GM19238 (cell line): ENCODE data around the gene RDH13.
"Not testable (repeated sequence)": the region's sequence is repeated elsewhere in the genome, so short reads cannot be mapped to it uniquely, and the experiment has no call there.

Source experiments
- DNase-seq: peaks from one replicate; pipeline ENCODE4 v3.0.0; 2011; ENCODE audit warnings: low spot score; ENCODE audit not compliant: insufficient read length

RDH13 gene

GRCh38 chr19:55062735-55063491 lies at the start of gene RDH13:
TSS of gene RDH13 (minus strand) at chr19:55063148. CDS start at chr19:55063032, 116 bp downstream.
- DNase-seq, result peak; percentile 97

GRCh38 chr19:55112246-55112776 lies 49.4 kb upstream of the RDH13 start:
- no peak for DNase-seq

- DNase-seq, result no peak
These were observed 48.4 kb upstream of the RDH13 start for GRCh38 chr19:55111238-55111831.

GRCh38 chr19:55109527-55110291 lies 46.8 kb upstream of the RDH13 start:
- no peak for DNase-seq

- not testable (repeated sequence) for DNase-seq
These were observed 44.3 kb upstream of the RDH13 start for GRCh38 chr19:55107252-55107651.

GRCh38 chr19:55106591-55106990 lies 43.6 kb upstream of the RDH13 start:
- no peak for DNase-seq

DNA sequence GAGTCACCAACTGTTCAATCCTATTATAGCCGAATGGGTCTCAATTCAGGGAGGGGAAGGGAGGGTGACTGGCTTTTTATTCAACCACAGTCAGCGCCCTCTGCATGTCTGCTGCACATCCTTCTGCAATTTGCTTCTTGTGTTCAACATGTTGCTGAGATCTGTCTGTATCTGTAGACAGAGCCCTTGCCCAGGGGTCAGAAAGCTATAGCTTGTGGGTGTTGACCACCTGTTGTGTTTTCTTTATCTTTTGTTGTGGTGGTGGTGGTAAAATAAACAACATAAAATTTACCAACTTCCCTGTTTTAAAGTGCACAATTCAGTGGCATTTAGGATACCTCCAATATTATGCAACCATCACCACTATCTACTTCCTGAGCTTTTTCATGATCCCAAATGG lies 42.3 kb upstream of the RDH13 start:
- no peak for DNase-seq

DNA sequence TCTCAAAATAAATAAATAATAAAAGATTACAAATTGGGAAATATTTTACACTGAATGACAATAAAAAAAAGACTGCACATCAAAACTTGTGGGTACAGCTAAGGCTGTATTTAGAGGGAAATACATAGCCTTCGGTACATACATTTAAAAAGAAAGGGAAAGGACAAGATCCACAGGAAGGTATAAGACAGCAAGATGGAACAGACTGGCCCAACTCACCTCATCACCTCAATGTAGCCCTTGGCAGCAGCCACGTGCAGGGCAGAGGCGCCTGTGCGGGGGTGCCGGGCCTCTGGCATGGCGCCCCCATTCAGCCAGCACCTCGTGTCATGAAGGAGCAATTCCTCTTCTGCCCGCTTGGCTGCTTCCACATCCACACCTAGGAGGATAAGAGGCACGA lies 40.2 kb upstream of the RDH13 start:
- DNase-seq, result no peak

GRCh38 chr19:55101261-55101660 lies 38.3 kb upstream of the RDH13 start:
- DNase-seq, result no peak

DNA sequence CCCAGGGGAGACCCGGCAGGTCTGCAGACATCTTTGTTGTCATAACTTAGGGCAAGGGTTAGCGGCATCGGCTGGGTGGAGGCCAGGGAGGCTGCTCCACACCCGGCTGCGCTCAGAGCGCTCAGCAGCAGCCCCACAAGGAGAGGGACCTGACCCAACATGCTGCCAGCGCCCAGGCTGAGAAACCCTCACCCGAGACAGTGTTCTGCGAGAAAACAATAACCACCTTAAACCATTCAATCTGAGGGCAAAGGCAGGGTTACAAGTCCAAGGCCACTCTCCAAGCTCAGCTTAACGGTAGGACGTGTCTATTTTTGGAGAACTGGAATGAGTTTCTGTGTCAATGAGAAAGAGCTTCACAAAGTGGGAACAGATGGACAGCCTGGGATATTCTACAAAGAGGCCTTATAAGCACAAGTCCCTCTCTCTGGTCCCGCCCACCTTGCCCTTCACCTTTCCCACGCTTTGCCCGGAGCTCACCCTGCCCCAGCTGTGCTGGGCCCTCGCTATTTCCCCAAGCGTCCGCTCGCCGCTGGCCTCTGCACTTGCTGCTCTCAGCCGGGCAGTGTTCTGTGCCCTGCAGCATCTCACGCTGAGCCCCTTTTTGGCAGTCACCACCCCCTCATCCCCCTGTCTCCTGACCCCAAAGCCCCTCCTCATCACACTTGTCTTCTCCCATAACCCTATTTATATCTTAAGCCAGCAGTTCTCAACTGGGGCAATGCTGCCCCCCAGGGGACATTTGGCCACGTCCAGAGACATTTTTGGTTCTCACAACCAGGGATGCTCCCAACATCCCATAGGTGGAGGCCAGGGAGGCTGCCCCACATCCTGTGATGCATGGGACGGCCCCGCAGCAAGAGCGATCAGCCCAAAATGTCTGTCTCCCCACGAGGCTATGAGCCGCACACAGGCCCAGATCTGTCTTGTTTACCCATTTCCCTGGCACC lies 36.9 kb upstream of the RDH13 start:
- DNase-seq, result no peak

DNA sequence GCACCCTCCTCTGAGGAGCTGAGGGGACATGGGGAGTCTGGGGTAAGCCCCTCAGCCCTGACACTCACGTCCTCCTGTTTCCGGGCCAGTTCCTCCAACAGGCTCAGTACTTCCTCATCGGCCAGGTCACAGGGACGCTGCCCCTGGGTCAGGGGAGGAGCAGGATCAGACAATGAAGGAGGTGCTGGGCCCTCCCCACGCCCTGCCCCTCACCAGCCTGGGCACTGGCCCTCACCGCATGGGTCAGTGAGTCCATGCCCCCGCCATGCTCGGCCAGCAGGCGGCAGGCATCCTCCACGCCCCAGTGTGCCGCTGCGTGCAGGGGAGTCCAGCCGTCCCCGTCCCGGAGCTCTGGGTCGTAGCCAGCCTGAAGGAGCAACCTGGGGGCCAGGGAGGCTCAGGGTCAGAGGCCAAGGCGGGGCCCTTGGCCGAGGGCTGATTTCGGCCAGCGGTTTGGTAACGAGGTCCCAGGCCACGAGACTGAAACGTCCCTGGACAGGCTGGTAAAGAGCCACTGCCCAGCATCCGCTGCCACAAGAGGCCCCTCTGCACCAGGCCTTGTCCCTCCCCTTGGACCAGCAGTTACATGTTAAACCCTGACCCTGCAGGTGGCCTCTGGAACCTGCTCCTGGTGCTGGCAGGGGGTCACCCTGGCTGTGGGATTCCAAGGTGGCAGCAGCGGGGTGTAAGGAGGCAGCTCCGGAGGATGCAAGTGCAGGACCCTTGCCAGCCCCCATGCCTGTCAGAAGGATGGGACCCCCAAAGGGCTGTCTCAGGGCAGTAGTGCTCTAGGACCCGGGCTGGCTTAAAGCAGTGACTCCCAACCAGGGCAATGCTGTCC lies 36.0 kb upstream of the RDH13 start:
- no peak for DNase-seq

- no peak for DNase-seq
These were observed 35.1 kb upstream of the RDH13 start for GRCh38 chr19:55097864-55098715.

DNA sequence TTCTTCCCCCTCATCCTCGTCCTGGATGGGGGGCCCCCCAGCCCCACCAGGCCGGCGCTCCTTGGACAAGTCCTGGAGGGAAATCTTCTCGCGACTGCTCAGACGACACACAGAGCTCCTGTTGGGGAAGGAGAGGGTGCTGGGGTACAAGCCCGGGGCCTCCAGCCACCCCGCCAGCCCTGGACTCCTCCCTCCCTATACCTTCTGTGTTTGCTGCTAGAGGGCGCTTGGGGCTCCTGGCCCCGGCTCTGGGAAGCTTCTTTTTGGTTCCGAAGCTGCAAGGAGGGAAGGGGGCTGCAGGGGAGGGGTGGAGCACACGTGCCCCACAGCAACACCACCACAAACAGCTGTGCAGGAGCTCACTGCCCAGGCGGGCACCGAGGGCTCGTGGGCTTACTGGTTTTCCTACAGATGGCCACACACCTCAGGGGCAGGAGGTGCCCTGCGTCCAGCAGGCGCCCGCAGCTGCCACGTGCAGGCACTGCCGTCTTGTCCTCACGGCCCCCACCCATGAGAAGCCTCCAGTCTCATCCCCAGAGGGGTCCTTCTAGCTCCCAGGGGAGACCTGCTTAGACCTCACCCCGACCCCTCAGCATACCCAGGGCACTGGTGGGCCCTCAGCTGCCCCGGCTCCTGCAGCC lies 33.2 kb upstream of the RDH13 start:
- no peak for DNase-seq

DNA sequence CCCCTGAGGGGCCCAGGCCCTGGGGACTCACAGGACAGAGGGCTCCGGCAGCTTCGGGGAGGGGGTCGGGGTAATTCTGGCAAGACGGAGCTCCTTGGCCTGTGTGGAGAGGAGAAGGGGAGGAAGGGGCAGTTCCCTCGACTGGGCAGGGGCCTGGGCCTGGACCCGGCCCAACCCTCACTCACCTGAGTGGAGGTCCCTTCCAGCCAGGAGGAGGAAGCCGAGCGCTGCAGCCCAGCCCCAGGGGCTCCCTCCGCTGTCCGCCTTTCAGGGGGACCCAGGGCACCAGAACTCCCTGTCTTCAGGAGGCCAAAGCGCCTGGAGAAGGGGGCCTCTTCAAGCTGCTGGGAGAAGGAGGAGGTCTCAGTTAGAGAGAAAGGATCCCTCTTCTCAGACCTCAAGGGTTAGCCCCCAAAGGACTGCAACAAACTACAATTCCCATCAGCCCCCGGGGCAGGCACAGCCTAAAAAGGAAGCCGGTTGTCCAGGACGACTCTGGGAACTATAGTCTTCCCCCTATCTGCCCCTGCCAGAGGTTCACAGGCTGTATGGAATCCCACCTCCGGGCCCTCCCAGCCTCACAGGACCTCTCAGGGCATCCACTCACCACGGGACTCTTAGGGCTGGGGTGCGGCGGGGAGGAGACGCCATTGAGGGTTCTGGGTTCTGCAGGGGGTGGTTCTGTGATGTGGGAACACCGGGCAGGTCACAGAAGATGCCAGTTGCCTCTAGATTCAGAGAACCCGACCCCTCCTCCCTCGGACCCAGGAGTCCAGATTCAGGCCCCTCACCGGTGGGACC lies 32.5 kb upstream of the RDH13 start:
- no peak for DNase-seq

GRCh38 chr19:55094456-55095259 lies 31.7 kb upstream of the RDH13 start:
- DNase-seq, result no peak

DNA sequence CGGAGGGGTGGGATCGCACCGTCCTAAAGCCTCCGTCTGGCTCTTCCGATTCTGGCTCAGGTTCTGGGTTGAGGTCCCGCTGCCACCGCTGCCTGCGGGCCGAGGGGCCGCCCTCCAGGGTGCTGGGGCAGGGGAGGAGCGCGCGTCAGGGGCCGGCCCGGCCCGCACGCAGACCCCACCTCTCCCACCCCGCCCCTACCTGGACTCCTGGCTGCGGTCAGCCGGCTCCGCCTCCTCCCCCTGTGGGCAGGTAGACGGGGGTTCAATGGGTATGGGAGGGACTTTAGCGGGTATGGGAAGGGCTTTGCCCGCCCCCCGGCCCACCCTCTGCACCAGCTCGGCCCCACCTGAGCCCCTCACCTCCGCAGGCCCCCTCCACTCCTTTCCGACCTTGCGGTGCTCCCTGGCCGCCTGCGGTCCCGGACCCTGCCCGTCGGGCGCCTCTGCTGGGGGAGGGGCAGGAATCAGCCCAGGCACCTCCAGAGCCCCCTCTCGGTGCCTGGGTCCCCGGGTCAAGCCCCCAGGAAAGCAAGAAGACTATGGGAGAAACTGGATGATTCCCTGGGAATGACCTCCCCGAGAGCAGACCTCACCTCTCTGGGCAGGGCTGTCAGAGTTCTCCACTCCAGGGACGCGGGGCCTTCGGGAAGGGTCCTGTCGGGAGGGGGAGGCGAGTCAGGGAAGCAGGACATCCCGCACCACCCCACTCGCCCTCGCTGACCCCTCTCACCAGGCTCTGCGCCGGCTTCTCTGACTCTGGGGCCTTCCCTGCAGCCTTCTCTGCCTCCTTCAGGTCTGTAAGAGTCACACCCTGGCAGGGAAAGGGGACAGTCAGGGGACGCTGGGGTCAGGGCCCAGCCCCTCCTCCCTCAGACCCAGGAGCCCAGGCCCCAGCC lies 29.7 kb upstream of the RDH13 start:
- no peak for DNase-seq
